DND-41 (cell line): ENCODE results near the gene ADSS1.

Source experiments
- CTCF ChIP-seq: IDR thresholded peaks from 2 replicates; pipeline ENCODE4 v1.5.1; 2012; ENCODE audit warnings: borderline replicate concordance, low read length, moderate library complexity, mild to moderate bottlenecking; ENCODE audit not compliant: poor library complexity, severe bottlenecking; ENCODE audit errors: extremely low read depth
- EZH2 ChIP-seq: IDR thresholded peaks from 3 replicates; pipeline ENCODE4 v1.6.1; 2012; ENCODE audit warnings: borderline replicate concordance, low read depth, mild to moderate bottlenecking, moderate library complexity, low read length, inconsistent platforms; ENCODE audit not compliant: severe bottlenecking

- TF ChIP-seq CTCF: no peak
- no peak for TF ChIP-seq EZH2
These were observed 14.5 kb upstream of the ADSS1 start for GRCh38 chr14:104709387-104710039.
